OCI-LY7 (cell line): Measurements from ENCODE around the gene NFATC1. TPM values are rescaled to one million over a fixed set of nuclear protein-coding genes. Genes with fewer than 3 reads are reported as not detected.

ENCODE experiments used
- BruUV-seq: library from RNA; stranded (reverse); fragments of 400-500 nt; replicated peaks from 2 replicates; lab custom pipeline; 2021; lab: Mats Ljungman, UMichigan
- CTCF ChIA-PET: fragments of 300-600 bp; sonication (Branson Sonifier 250); formaldehyde crosslinking; loops from one replicate; lab custom pipeline; 2022; ENCODE audit warnings: antibody characterized with exemption; ENCODE audit not compliant: unreplicated experiment; lab: Charles Lee
- POLR2A ChIA-PET: fragments of 300-600 bp; sonication (Branson Sonifier 250); formaldehyde crosslinking; loops from one replicate; lab custom pipeline; 2022; ENCODE audit warnings: antibody characterized with exemption; lab: Charles Lee
- DNase-seq: peaks from one replicate; pipeline ENCODE4 v3.0.0-alpha.2; 2015; ENCODE audit warnings: low spot score
- H2AFZ ChIP-seq: fragments of 200-600 bp; sonication (generic), shearing (Covaris generic); 2 replicates; pipeline ENCODE4 v1.6.1; 2014; ENCODE audit warnings: mild to moderate bottlenecking, antibody characterized with exemption, low read length, moderate library complexity
- H3K27ac ChIP-seq: fragments of 200-600 bp; sonication (generic); 2 replicates; pipeline ENCODE4 v1.5.1; 2014; ENCODE audit warnings: mixed run types, low read depth, mild to moderate bottlenecking, moderate library complexity, low read length, inconsistent platforms; ENCODE audit not compliant: poor library complexity, severe bottlenecking
- H3K36me3 ChIP-seq: fragments of 200-600 bp; sonication (generic); 2 replicates; pipeline ENCODE4 v1.6.1; 2014; ENCODE audit warnings: mild to moderate bottlenecking, antibody characterized with exemption, low read length, moderate library complexity, mixed read lengths; ENCODE audit not compliant: insufficient read depth
- H3K4me1 ChIP-seq: fragments of 200-600 bp; sonication (generic); 2 replicates; pipeline ENCODE4 v1.5.1; 2014; ENCODE audit warnings: mild to moderate bottlenecking, low read length; ENCODE audit not compliant: insufficient read depth, poor library complexity, severe bottlenecking
- H3K4me2 ChIP-seq: fragments of 200-600 bp; sonication (generic); 2 replicates; pipeline ENCODE4 v1.6.1; 2014; ENCODE audit warnings: mild to moderate bottlenecking, low read length
- H3K4me3 ChIP-seq: fragments of 200-600 bp; sonication (generic); 2 replicates; pipeline ENCODE4 v1.5.1; 2014; ENCODE audit warnings: mild to moderate bottlenecking, low read depth, low read length; ENCODE audit not compliant: poor library complexity, severe bottlenecking
- H3K79me2 ChIP-seq: fragments of 200-600 bp; sonication (generic); 2 replicates; pipeline ENCODE4 v1.6.1; 2016; ENCODE audit warnings: low read depth, mild to moderate bottlenecking, low read length, moderate library complexity, mixed read lengths; ENCODE audit not compliant: insufficient read depth
- H3K9me2 ChIP-seq: fragments of 200-600 bp; sonication (generic); 2 replicates; pipeline ENCODE4 v1.6.1; 2016; ENCODE audit warnings: mild to moderate bottlenecking, low read length, mixed read lengths; ENCODE audit not compliant: insufficient read depth
- H3K9me3 ChIP-seq: fragments of 200-600 bp; sonication (generic); 2 replicates; pipeline ENCODE4 v1.6.1; 2014; ENCODE audit warnings: mild to moderate bottlenecking, mixed run types, low read length, mixed read lengths
- H4K20me1 ChIP-seq: fragments of 200-600 bp; sonication (generic); 2 replicates; pipeline ENCODE4 v1.6.1; 2014; ENCODE audit warnings: mild to moderate bottlenecking, antibody characterized with exemption, low read length, moderate library complexity, mixed read lengths; ENCODE audit not compliant: insufficient read depth
- CTCF ChIP-seq: fragments of 200-600 bp; sonication (generic); conservative IDR thresholded peaks from 2 replicates; pipeline ENCODE4 v1.5.1; 2014; ENCODE audit warnings: mild to moderate bottlenecking, antibody characterized with exemption, low read length, moderate library complexity, mixed read lengths
- EZH2phosphoT487 ChIP-seq: fragments of 200-600 bp; sonication (generic); IDR thresholded peaks from 2 replicates; pipeline ENCODE4 v1.6.1; 2018; ENCODE audit warnings: low read depth, borderline replicate concordance, mild to moderate bottlenecking, mixed run types, antibody characterized with exemption, low read length, moderate library complexity, mixed read lengths
- intact Hi-C: fragments of 100-400 bp; cut with micrococcal nuclease; formaldehyde crosslinking; loops from one replicate; pipeline ENCODE4 v1.10.0; 2022; ENCODE audit not compliant: unreplicated experiment
- total RNA-seq, 2 experiments: library from RNA; depleted of rRNA in 1 of 2; stranded (reverse); fragments of >200 nt in 1 of 2; shearing (Covaris generic) in 1 of 2; gene quantifications; 2 replicates each; pipeline ENCODE4 v1.2.3, GENCODE V29; 2014 to 2022

NFATC1 gene
- total RNA-seq, 2 experiments from 2014 or later: 23.6 to 50.4 TPM

DNA sequence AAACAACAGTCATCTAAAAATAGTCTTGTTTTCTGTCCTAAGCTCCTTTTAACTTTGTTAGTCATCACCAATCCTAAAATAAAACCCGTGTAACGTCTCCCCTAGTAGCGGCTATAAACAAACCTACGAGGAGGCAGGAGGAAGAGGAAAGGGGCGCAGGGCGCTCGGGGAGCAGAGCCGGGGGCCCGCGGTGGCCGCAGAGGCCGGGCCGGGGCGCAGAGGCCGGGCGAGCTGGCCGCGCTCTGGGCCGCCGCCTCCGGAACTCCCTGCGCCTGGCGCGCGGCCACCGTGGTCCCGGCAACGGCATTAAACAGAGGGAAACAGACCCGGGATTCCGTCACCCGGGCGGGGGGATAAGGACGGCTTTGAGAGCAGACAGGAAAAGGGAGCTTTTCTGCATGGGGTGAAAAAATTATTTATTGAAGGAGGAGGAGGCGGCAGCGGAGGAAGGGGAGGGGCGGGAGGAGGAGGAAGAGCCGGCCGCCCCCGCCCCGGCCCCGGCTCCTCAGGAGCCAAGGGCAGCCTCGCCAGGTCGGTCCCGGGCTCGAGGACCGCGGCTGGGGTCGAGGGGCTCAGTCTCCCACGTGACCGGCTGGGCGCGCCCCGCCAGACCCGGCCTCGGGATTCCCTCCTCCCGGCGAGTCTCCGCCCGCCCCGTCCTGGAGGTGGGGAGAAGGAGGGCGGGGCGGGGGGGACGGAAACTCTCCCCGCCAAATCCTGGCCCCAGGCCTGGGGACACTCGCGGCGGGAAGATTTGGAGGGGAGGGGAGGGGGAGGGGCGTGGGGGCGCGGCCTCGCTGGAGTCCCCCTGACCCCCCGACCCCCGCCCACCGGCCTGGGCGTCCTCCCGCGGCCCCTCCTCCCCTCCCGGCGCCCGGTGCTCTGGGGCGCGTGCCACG is 1.8 kb upstream of the NFATC1 start:
- Histone ChIP-seq H3K79me2 (peaks cover 20% of the 10 kb centered on the region), H3K4me1 (peaks cover 29% of the 10 kb centered on the region), H3K36me3 (peaks cover 8% of the 10 kb centered on the region; the same call in 1 of the 2 replicates), H3K9me3 (no peaks in the 10 kb centered on the region), H3K4me2 (peak overlapping the region; percentile 80), H3K27ac (peak overlapping the region; percentile 33), H3K9me2 (no peaks in the 10 kb centered on the region), H3K4me3 (peak overlapping the region; percentile 62), H2AFZ (peak overlapping the region; percentile 80; the same call in 1 of the 2 replicates), H4K20me1 (no peaks in the 10 kb centered on the region)
- no peak for TF ChIP-seq CTCF
- no peak for TF ChIP-seq EZH2phosphoT487
- POLR2A ChIA-PET: no interaction called here
- no TSS peak for BruUV-seq
- peak; percentile 17 for DNase-seq
- CTCF ChIA-PET: interaction anchor here (0.7 kb wide), 1 partner anchor 21 kb away, joined by 4 read pairs; no protein-coding TSS in a partner anchor
- intact Hi-C loops: no loop called here

- no peaks in the 10 kb centered on the region for H3K9me2 ChIP-seq
- H3K4me2 ChIP-seq: peak overlapping the region; percentile 80
- peak overlapping the region; percentile 62 for H3K4me3 ChIP-seq
- peak; percentile 39 for DNase-seq
- CTCF ChIA-PET: no interaction called here
- BruUV-seq: no TSS peak
- peak overlapping the region; percentile 28 for H3K27ac ChIP-seq
- H3K9me3 ChIP-seq: no peaks in the 10 kb centered on the region
- intact Hi-C loops: no loop called here
- TF ChIP-seq EZH2phosphoT487: no peak
- 0 out of 2 replicates have a peak, but pooled peaks have one; percentile 16 for TF ChIP-seq CTCF
- no peaks in the 10 kb centered on the region for H4K20me1 ChIP-seq
- H2AFZ ChIP-seq: peak overlapping the region; percentile 41; the same call in 1 of the 2 replicates
- POLR2A ChIA-PET: no interaction called here
- peaks cover 8% of the 10 kb centered on the region; the same call in 1 of the 2 replicates for H3K36me3 ChIP-seq
- H3K4me1 ChIP-seq: peaks cover 29% of the 10 kb centered on the region
- H3K79me2 ChIP-seq: peaks cover 20% of the 10 kb centered on the region
Observed at GRCh38 chr18:79394534-79395307, 1.0 kb upstream of the NFATC1 start.
